HCT116 (cell line): ENCODE measurements around the gene ARMH3. TPM values are rescaled to one million over a fixed set of nuclear protein-coding genes. Genes with fewer than 3 reads are reported as not detected.

Experiments
- ATAC-seq: fragments of 200-7000 bp; cut with Tn5 transposase; 2 replicates; pipeline ENCODE4 v1.9.1; 2020; ENCODE audit warnings: mild to moderate bottlenecking, moderate library complexity
- BruUV-seq: library from RNA; stranded (reverse); fragments of 400-500 nt; replicated peaks from 2 replicates; lab custom pipeline; 2021; lab: Mats Ljungman, UMichigan
- CTCF ChIA-PET: fragments of 300-600 bp; sonication (Branson Sonifier 250); formaldehyde crosslinking; loops from one replicate; lab custom pipeline; 2021; ENCODE audit warnings: antibody characterized with exemption; lab: Charles Lee
- POLR2A ChIA-PET: fragments of 300-600, 350-600 bp; sonication (Branson Sonifier 250); formaldehyde crosslinking; loops from one replicate; lab custom pipeline; 2021; ENCODE audit warnings: antibody characterized with exemption; lab: Charles Lee
- RAD21 ChIA-PET, 2 experiments: fragments of 300-600 bp; sonication (Branson Sonifier 250); formaldehyde crosslinking; loops; one replicate each; lab custom pipeline; 2023; ENCODE audit warnings: low total read pairs in 2 of 2; ENCODE audit not compliant: uncharacterized antibody in 2 of 2, unreplicated experiment in 2 of 2, low non-redundant PET in 1 of 2; lab: Charles Lee
- DNase-seq: peaks from one replicate; pipeline ENCODE4 v3.0.0-alpha.2; 2010; ENCODE audit warnings: low read depth, low spot score
- H2AFZ ChIP-seq: fragments of 200-600 bp; shearing (Covaris generic), sonication (generic); 2 replicates; pipeline ENCODE4 v1.6.1; 2017; ENCODE audit warnings: low read depth, mixed run types, mixed read lengths, antibody characterized with exemption, low read length; ENCODE audit not compliant: poor library complexity, severe bottlenecking
- H3K27ac ChIP-seq: 2 replicates; pipeline ENCODE4 v1.5.1; 2012; ENCODE audit warnings: low read depth, low read length
- H3K27me3 ChIP-seq: fragments of 200-600 bp; sonication (generic); 2 replicates; pipeline ENCODE4 v1.6.1; 2016; ENCODE audit warnings: mixed run types, low read length, mixed read lengths; ENCODE audit not compliant: insufficient read depth
- H3K36me3 ChIP-seq, 2 experiments: fragments of 200-500 bp in 1 of 2; fragments of 200-600 bp in 1 of 2; sonication (Bioruptor generic) in 1 of 2; sonication (generic) in 1 of 2; 2 replicates each; pipeline versions ENCODE4 v1.5.1 to v1.6.1; 2014 to 2016; ENCODE audit warnings: low read length in 2 of 2, inconsistent platforms in 1 of 2, mixed read lengths in 1 of 2, mixed run types in 1 of 2; ENCODE audit not compliant: insufficient read depth in 2 of 2, control insufficient read depth in 1 of 2
- H3K4me1 ChIP-seq, 2 experiments: fragments of 200-600 bp in 1 of 2; sonication (generic) in 1 of 2; 2 replicates each; pipeline versions ENCODE4 v1.5.1 to v1.6.1; 2012 to 2017; ENCODE audit warnings: low read length in 2 of 2, inconsistent platforms in 1 of 2, mild to moderate bottlenecking in 1 of 2, mixed read lengths in 1 of 2, mixed run types in 1 of 2, moderate library complexity in 1 of 2; ENCODE audit not compliant: insufficient read depth in 2 of 2, control insufficient read depth in 1 of 2
- H3K4me2 ChIP-seq: fragments of 200-600 bp; sonication (generic); 2 replicates; pipeline ENCODE4 v1.6.1; 2017; ENCODE audit warnings: mixed run types, low read length, mixed read lengths
- H3K4me3 ChIP-seq, 2 experiments: fragments of 200-600 bp in 1 of 2; sonication (generic) in 1 of 2; replicated peaks in 1 of 2; 2 replicates each; pipeline ENCODE4 v1.5.1; 2011 to 2016; ENCODE audit warnings: low read length in 2 of 2, control low read depth in 1 of 2, low read depth in 1 of 2, mild to moderate bottlenecking in 1 of 2, mixed read lengths in 1 of 2, mixed run types in 1 of 2
- H3K79me2 ChIP-seq: fragments of 200-600 bp; sonication (generic); 2 replicates; pipeline ENCODE4 v1.6.1; 2017; ENCODE audit warnings: mild to moderate bottlenecking, mixed run types, low read length, moderate library complexity, mixed read lengths; ENCODE audit not compliant: insufficient read depth
- H3K9ac ChIP-seq: fragments of 200-600 bp; sonication (generic); 2 replicates; pipeline ENCODE4 v1.6.1; 2016; ENCODE audit warnings: low read length, mixed read lengths
- H3K9me2 ChIP-seq: fragments of 200-600 bp; sonication (generic), shearing (Covaris generic); 2 replicates; pipeline ENCODE4 v1.6.1; 2017; ENCODE audit warnings: mixed run types, mild to moderate bottlenecking, moderate library complexity; ENCODE audit not compliant: insufficient read depth
- H3K9me3 ChIP-seq, 2 experiments: fragments of 200-500 bp in 1 of 2; fragments of 200-600 bp in 1 of 2; sonication (Bioruptor generic) in 1 of 2; sonication (generic) in 1 of 2; 2 replicates each; pipeline ENCODE4 v1.6.1; 2014 to 2017; ENCODE audit warnings: low read length in 2 of 2, mixed read lengths in 2 of 2, inconsistent platforms in 1 of 2, low read depth in 1 of 2, mild to moderate bottlenecking in 1 of 2, mixed run types in 1 of 2, moderate library complexity in 1 of 2; ENCODE audit not compliant: control insufficient read depth in 1 of 2, insufficient read depth in 1 of 2
- H4K20me1 ChIP-seq: fragments of 200-600 bp; sonication (generic), shearing (Covaris generic); 2 replicates; pipeline ENCODE4 v1.6.1; 2017; ENCODE audit warnings: mixed run types, mild to moderate bottlenecking, moderate library complexity; ENCODE audit not compliant: insufficient read depth
- ATF3 ChIP-seq: IDR thresholded peaks from 2 replicates; pipeline ENCODE4 v1.6.1; 2012
- EZH2phosphoT487 ChIP-seq: fragments of 200-600 bp; IDR thresholded peaks from 2 replicates; pipeline ENCODE4 v1.6.1; 2018; ENCODE audit warnings: antibody characterized with exemption, borderline replicate concordance
- JUND ChIP-seq: IDR thresholded peaks from 2 replicates; pipeline ENCODE4 v1.6.1; 2012
- MAX ChIP-seq: IDR thresholded peaks from 2 replicates; pipeline ENCODE4 v1.6.1; 2012
- POLR2AphosphoS5 ChIP-seq: IDR thresholded peaks from 2 replicates; pipeline ENCODE4 v1.6.1; 2011; ENCODE audit warnings: mild to moderate bottlenecking, low read depth, low read length, moderate library complexity
- RAD21 ChIP-seq: IDR thresholded peaks from 2 replicates; pipeline ENCODE4 v1.6.1; 2012; ENCODE audit warnings: low read depth, mild to moderate bottlenecking
- REST ChIP-seq: IDR thresholded peaks from 2 replicates; pipeline ENCODE4 v1.6.1; 2012; ENCODE audit warnings: low read depth
- SIN3A ChIP-seq: IDR thresholded peaks from 2 replicates; pipeline ENCODE4 v1.6.1; 2012; ENCODE audit warnings: low read depth
- TCF7L2 ChIP-seq: IDR thresholded peaks from 2 replicates; pipeline ENCODE4 v1.7.0; 2011; ENCODE audit warnings: borderline replicate concordance, inconsistent platforms; ENCODE audit not compliant: insufficient read depth, insufficient read length; ENCODE audit errors: extremely low read depth
- ZNF274 ChIP-seq: fragments of 200-500 bp; sonication (Bioruptor generic); IDR thresholded peaks from 2 replicates; pipeline ENCODE4 v1.6.1; 2014; ENCODE audit warnings: mild to moderate bottlenecking, low read depth, low read length, inconsistent platforms
- intact Hi-C: fragments of 100-400 bp; cut with micrococcal nuclease; formaldehyde crosslinking; loops from 2 replicates; pipeline ENCODE4 v1.10.0; 2022
- total RNA-seq: library from RNA; stranded (reverse); gene quantifications from one replicate; pipeline ENCODE4 v1.2.1, GENCODE V29; 2021; ENCODE audit not compliant: unreplicated experiment

Gene ARMH3
- total RNA-seq, 1 experiment from 2014 or later, result 30.4 TPM

- no peaks in the 10 kb centered on the region for H3K36me3 ChIP-seq
- no TSS peak for BruUV-seq
- RAD21 ChIA-PET, result no interaction called here
- peaks cover 4 to 18% of the 10 kb centered on the region in 2 experiments; a peak in 3 of 4 replicates for H3K4me1 ChIP-seq
- no peaks in the 10 kb centered on the region for H3K79me2 ChIP-seq
- ATAC-seq (no peak), DNase-seq (no peak)
- H3K4me2 ChIP-seq, result no peak overlapping the region
- H2AFZ ChIP-seq, result no peak overlapping the region
- H3K27me3 ChIP-seq, result no peaks in the 10 kb centered on the region
- H3K9ac ChIP-seq, result no peak overlapping the region
- no peak overlapping the region for H3K27ac ChIP-seq
- H3K9me3 ChIP-seq, result no peaks in the 10 kb centered on the region
- no peaks in the 10 kb centered on the region for H3K9me2 ChIP-seq
- intact Hi-C loops, result no loop called here
- no peaks in the 10 kb centered on the region for H4K20me1 ChIP-seq
- POLR2A ChIA-PET, result no interaction called here
- CTCF ChIA-PET, result interaction anchor here (8.0 kb wide), 1 partner anchor 116 kb away, joined by 92 read pairs; no protein-coding TSS in a partner anchor
- no peak overlapping the region for H3K4me3 ChIP-seq
- no peak for TF ChIP-seq JUND
- TF ChIP-seq REST, result no peak
- no peak for TF ChIP-seq POLR2AphosphoS5
- no peak for TF ChIP-seq MAX
- no peak for TF ChIP-seq RAD21
- no peak for TF ChIP-seq ZNF274
- no peak for TF ChIP-seq EZH2phosphoT487
- no peak for TF ChIP-seq ATF3
- no peak for TF ChIP-seq TCF7L2
- no peak for TF ChIP-seq SIN3A
These were observed 161.7 kb downstream of the ARMH3 start for GRCh38 chr10:101894266-101894665.
